ENCODE results near the gene EGFR.

EGFR gene

GRCh38 chr7:55088107-55088506 lies 69.3 kb downstream of the EGFR start:
- ATAC-seq (replicated peaks) = no peak
- no peak overlapping the region for H3K4me3 Mint-ChIP-seq
- H3K36me3 Mint-ChIP-seq (ENCODE audit: insufficient read depth) = no peaks in the 10 kb centered on the region
- no peak overlapping the region for H3K27ac Mint-ChIP-seq
- H3K9me3 Mint-ChIP-seq = no peaks in the 10 kb centered on the region
- H3K4me1 Mint-ChIP-seq (ENCODE audit: low read depth in 2 of 2) = peaks cover 6 to 18% of the 10 kb centered on the region in 2 donors
- peaks cover 6 to 8% of the 10 kb centered on the region in 2 donors for H3K27me3 Mint-ChIP-seq
- no peak for DNase-seq

GRCh38 chr7:55088620-55089019 lies 69.8 kb downstream of the EGFR start:
- Mint-ChIP-seq H3K36me3 (ENCODE audit: insufficient read depth) (no peaks in the 10 kb centered on the region), H3K4me1 (ENCODE audit: low read depth in 2 of 2) (peaks cover 6 to 18% of the 10 kb centered on the region in 2 donors), H3K27me3 (peaks cover 10 to 12% of the 10 kb centered on the region in 2 donors), H3K9me3 (no peaks in the 10 kb centered on the region), H3K4me3 (no peak overlapping the region), H3K27ac (no peak overlapping the region)
- ATAC-seq (replicated peaks) (no peak), DNase-seq (no peak)

GRCh38 chr7:55092186-55092974 lies 73.6 kb downstream of the EGFR start:
- H3K36me3 Mint-ChIP-seq (ENCODE audit: insufficient read depth) = no peaks in the 10 kb centered on the region
- H3K4me3 Mint-ChIP-seq = no peak overlapping the region
- DNase-seq = no peak
- peaks cover 21 to 33% of the 10 kb centered on the region in 2 donors for H3K27me3 Mint-ChIP-seq
- no peaks in the 10 kb centered on the region for H3K9me3 Mint-ChIP-seq
- ATAC-seq (replicated peaks) = no peak
- H3K4me1 Mint-ChIP-seq (ENCODE audit: low read depth in 2 of 2) = peaks cover 0 to 4% of the 10 kb centered on the region in 2 donors
- H3K27ac Mint-ChIP-seq = no peak overlapping the region

GRCh38 chr7:55092975-55093373 lies 74.2 kb downstream of the EGFR start:
- Mint-ChIP-seq H3K4me3 (no peak overlapping the region), H3K36me3 (ENCODE audit: insufficient read depth) (no peaks in the 10 kb centered on the region), H3K4me1 (ENCODE audit: low read depth in 2 of 2) (no peaks in the 10 kb centered on the region), H3K27ac (no peak overlapping the region), H3K27me3 (peaks cover 24 to 35% of the 10 kb centered on the region in 2 donors), H3K9me3 (no peaks in the 10 kb centered on the region)
- ATAC-seq (replicated peaks) = no peak
- no peak for DNase-seq

GRCh38 chr7:55093674-55094073 lies 74.9 kb downstream of the EGFR start:
- H3K4me1 Mint-ChIP-seq (ENCODE audit: low read depth in 2 of 2) = no peaks in the 10 kb centered on the region
- peaks cover 24 to 35% of the 10 kb centered on the region in 2 donors for H3K27me3 Mint-ChIP-seq
- H3K4me3 Mint-ChIP-seq = no peak overlapping the region
- H3K27ac Mint-ChIP-seq = no peak overlapping the region
- no peak for ATAC-seq (replicated peaks)
- H3K9me3 Mint-ChIP-seq = no peaks in the 10 kb centered on the region
- H3K36me3 Mint-ChIP-seq (ENCODE audit: insufficient read depth) = no peaks in the 10 kb centered on the region
- no peak for DNase-seq

- Mint-ChIP-seq H3K4me3 (no peak overlapping the region), H3K27ac (no peak overlapping the region), H3K4me1 (ENCODE audit: low read depth in 2 of 2) (no peaks in the 10 kb centered on the region), H3K9me3 (no peaks in the 10 kb centered on the region), H3K27me3 (peaks cover 28 to 39% of the 10 kb centered on the region in 2 donors), H3K36me3 (ENCODE audit: insufficient read depth) (no peaks in the 10 kb centered on the region)
- ATAC-seq (replicated peaks) (no peak), DNase-seq (no peak)
Measured at GRCh38 chr7:55094092-55094690, 75.4 kb downstream of the EGFR start.

- Mint-ChIP-seq H3K27ac (no peak overlapping the region), H3K36me3 (ENCODE audit: insufficient read depth) (peaks cover under 1% of the 10 kb centered on the region), H3K4me1 (ENCODE audit: low read depth in 2 of 2) (no peaks in the 10 kb centered on the region), H3K4me3 (no peak overlapping the region), H3K27me3 (peaks cover 30 to 51% of the 10 kb centered on the region in 2 donors), H3K9me3 (no peaks in the 10 kb centered on the region)
- ATAC-seq (replicated peaks) (no peak), DNase-seq (no peak)
Measured at GRCh38 chr7:55095672-55096071, 76.9 kb downstream of the EGFR start.

- Mint-ChIP-seq H3K4me1 (ENCODE audit: low read depth in 2 of 2) (no peaks in the 10 kb centered on the region), H3K36me3 (ENCODE audit: insufficient read depth) (peaks cover 2% of the 10 kb centered on the region), H3K4me3 (no peak overlapping the region), H3K27ac (no peak overlapping the region), H3K27me3 (peaks cover 36 to 58% of the 10 kb centered on the region in 2 donors), H3K9me3 (no peaks in the 10 kb centered on the region)
- DNase-seq = no peak
- no peak for ATAC-seq (replicated peaks)
Measured at GRCh38 chr7:55096323-55096722, 77.5 kb downstream of the EGFR start.

- Mint-ChIP-seq H3K36me3 (ENCODE audit: insufficient read depth) (peaks cover 2% of the 10 kb centered on the region), H3K4me3 (no peak overlapping the region), H3K9me3 (no peaks in the 10 kb centered on the region), H3K27me3 (peaks cover 44 to 66% of the 10 kb centered on the region in 2 donors), H3K27ac (no peak overlapping the region), H3K4me1 (ENCODE audit: low read depth in 2 of 2) (no peaks in the 10 kb centered on the region)
- ATAC-seq (replicated peaks) (no peak), DNase-seq (no peak)
Measured at GRCh38 chr7:55097100-55097499, 78.3 kb downstream of the EGFR start.

- H3K4me3 Mint-ChIP-seq = no peak overlapping the region
- H3K4me1 Mint-ChIP-seq (ENCODE audit: low read depth in 2 of 2) = no peaks in the 10 kb centered on the region
- peaks cover 42 to 76% of the 10 kb centered on the region in 2 donors for H3K27me3 Mint-ChIP-seq
- no peaks in the 10 kb centered on the region for H3K9me3 Mint-ChIP-seq
- DNase-seq (no peak), ATAC-seq (replicated peaks) (no peak)
- no peak overlapping the region for H3K27ac Mint-ChIP-seq
- peaks cover 2% of the 10 kb centered on the region for H3K36me3 Mint-ChIP-seq (ENCODE audit: insufficient read depth)
Measured at GRCh38 chr7:55099066-55099820, 80.4 kb downstream of the EGFR start.

GRCh38 chr7:55099821-55100543 lies 81.2 kb downstream of the EGFR start:
- DNase-seq = no peak
- Mint-ChIP-seq H3K27me3 (peaks cover 42 to 82% of the 10 kb centered on the region in 2 donors), H3K4me1 (ENCODE audit: low read depth in 2 of 2) (peaks cover 0 to 4% of the 10 kb centered on the region in 2 donors), H3K27ac (no peak overlapping the region), H3K36me3 (ENCODE audit: insufficient read depth) (peaks cover 2% of the 10 kb centered on the region), H3K9me3 (no peaks in the 10 kb centered on the region), H3K4me3 (no peak overlapping the region)
- no peak for ATAC-seq (replicated peaks)

GRCh38 chr7:55100544-55101327 lies 81.9 kb downstream of the EGFR start:
- ATAC-seq (replicated peaks) = no peak
- Mint-ChIP-seq H3K4me3 (no peak overlapping the region), H3K4me1 (ENCODE audit: low read depth in 2 of 2) (peaks cover 0 to 10% of the 10 kb centered on the region in 2 donors), H3K36me3 (ENCODE audit: insufficient read depth) (peaks cover 2% of the 10 kb centered on the region), H3K27me3 (peaks cover 36 to 75% of the 10 kb centered on the region in 2 donors), H3K27ac (no peak overlapping the region), H3K9me3 (no peaks in the 10 kb centered on the region)
- DNase-seq = no peak
